ENCODE data around the gene MRPS2. TPM values are rescaled to one million over a fixed set of nuclear protein-coding genes. Genes with fewer than 3 reads are reported as not detected.

The MRPS2 gene
- total RNA-seq, 1 experiment from 2014 or later, result 65.5 TPM

DNA sequence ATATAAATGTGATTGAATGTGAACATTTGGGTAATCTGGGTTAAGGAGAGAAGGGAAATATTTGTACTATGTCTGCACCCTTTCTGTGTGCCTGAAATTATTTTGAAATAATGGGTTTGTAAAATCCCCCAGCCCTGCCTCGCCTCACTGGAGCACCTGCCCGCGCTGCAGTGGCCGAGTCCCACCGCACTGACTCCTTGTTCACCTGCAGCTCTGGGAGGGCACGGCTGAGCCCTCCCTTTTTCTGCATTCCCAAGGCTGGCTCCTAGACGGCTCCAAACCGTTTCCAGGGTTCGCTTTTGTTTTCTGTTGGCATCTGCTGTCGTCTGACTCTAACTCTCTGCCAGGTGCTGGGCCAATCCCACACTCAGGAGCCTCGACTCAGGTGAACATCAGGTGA is 38.5 kb upstream of the MRPS2 start:
- Mint-ChIP-seq H3K4me1 (ENCODE audit: low read depth, unreplicated experiment) (no peaks in the 10 kb centered on the region), H3K27me3 (ENCODE audit: insufficient read depth, unreplicated experiment) (peaks cover 14% of the 10 kb centered on the region), H3K9me3 (ENCODE audit: unreplicated experiment) (no peaks in the 10 kb centered on the region), H3K4me3 (ENCODE audit: unreplicated experiment) (no peak overlapping the region), H3K27ac (ENCODE audit: unreplicated experiment) (no peak overlapping the region), H3K36me3 (ENCODE audit: insufficient read depth, unreplicated experiment) (no peaks in the 10 kb centered on the region)
- no peaks in the 10 kb centered on the region for H3K4me1 ChIP-seq
- ChIA-PET POLR2A (no interaction called here), CTCF (no interaction called here)
- no peaks in the 10 kb centered on the region for H3K9me3 ChIP-seq
- TF ChIP-seq, protein P1, sequence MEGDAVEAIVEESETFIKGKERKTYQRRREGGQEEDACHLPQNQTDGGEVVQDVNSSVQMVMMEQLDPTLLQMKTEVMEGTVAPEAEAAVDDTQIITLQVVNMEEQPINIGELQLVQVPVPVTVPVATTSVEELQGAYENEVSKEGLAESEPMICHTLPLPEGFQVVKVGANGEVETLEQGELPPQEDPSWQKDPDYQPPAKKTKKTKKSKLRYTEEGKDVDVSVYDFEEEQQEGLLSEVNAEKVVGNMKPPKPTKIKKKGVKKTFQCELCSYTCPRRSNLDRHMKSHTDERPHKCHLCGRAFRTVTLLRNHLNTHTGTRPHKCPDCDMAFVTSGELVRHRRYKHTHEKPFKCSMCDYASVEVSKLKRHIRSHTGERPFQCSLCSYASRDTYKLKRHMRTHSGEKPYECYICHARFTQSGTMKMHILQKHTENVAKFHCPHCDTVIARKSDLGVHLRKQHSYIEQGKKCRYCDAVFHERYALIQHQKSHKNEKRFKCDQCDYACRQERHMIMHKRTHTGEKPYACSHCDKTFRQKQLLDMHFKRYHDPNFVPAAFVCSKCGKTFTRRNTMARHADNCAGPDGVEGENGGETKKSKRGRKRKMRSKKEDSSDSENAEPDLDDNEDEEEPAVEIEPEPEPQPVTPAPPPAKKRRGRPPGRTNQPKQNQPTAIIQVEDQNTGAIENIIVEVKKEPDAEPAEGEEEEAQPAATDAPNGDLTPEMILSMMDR (IDR thresholded peaks at IDR 0.05; ENCODE audit: insufficient read depth in 1 of 2, low read depth in 1 of 2, low read length in 1 of 2, severe bottlenecking in 1 of 2, unreplicated experiment in 1 of 2), result no peak
- no peaks in the 10 kb centered on the region for H3K27me3 ChIP-seq (replicated peaks; ENCODE audit: control insufficient read depth, insufficient read depth, low read length)
- no TSS peak for BruUV-seq (replicated peaks)
- intact Hi-C loops (cut with micrococcal nuclease; ENCODE audit: unreplicated experiment), result no loop called here
- no peak for DNase-seq
- no peak overlapping the region for H3K4me3 ChIP-seq (ENCODE audit: low read depth, low read length)
- no peaks in the 10 kb centered on the region for H3K36me3 ChIP-seq (ENCODE audit: control insufficient read depth, insufficient read depth, low read length)

DNA sequence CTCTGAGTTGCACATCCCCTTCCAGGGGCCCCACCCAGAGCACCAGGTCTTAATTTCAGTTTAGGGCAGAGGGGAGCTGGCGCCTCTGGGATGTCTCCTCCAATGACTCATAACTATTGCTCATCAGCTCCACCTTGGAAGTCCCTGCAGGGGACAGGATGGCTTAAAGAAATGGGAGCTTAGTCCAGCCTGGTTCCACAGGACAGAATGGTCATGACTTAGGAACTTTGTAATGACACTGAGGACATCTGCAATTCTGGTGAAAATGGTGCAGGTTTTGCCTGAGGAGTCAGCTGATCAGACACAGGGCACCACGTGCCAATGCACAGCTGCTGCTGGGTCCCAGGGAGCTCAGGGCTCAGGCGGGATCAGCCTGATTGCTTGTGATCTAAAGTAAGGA is 37.3 kb upstream of the MRPS2 start:
- Mint-ChIP-seq H3K27ac (ENCODE audit: unreplicated experiment) (no peak overlapping the region), H3K36me3 (ENCODE audit: insufficient read depth, unreplicated experiment) (no peaks in the 10 kb centered on the region), H3K4me1 (ENCODE audit: low read depth, unreplicated experiment) (peaks cover 3% of the 10 kb centered on the region), H3K27me3 (ENCODE audit: insufficient read depth, unreplicated experiment) (peaks cover 14% of the 10 kb centered on the region), H3K9me3 (ENCODE audit: unreplicated experiment) (no peaks in the 10 kb centered on the region), H3K4me3 (ENCODE audit: unreplicated experiment) (no peak overlapping the region)
- TF ChIP-seq, protein P1 (IDR thresholded peaks at IDR 0.05; ENCODE audit: insufficient read depth in 1 of 2, low read depth in 1 of 2, low read length in 1 of 2, severe bottlenecking in 1 of 2, unreplicated experiment in 1 of 2), result no peak
- no TSS peak for BruUV-seq (replicated peaks)
- H3K9me3 ChIP-seq, result no peaks in the 10 kb centered on the region
- no peak overlapping the region for H3K4me3 ChIP-seq (ENCODE audit: low read depth, low read length)
- H3K27me3 ChIP-seq (replicated peaks; ENCODE audit: control insufficient read depth, insufficient read depth, low read length), result no peaks in the 10 kb centered on the region
- no peaks in the 10 kb centered on the region for H3K36me3 ChIP-seq (ENCODE audit: control insufficient read depth, insufficient read depth, low read length)
- H3K4me1 ChIP-seq, result peaks cover 2% of the 10 kb centered on the region
- intact Hi-C loops (cut with micrococcal nuclease; ENCODE audit: unreplicated experiment), result no loop called here
- ChIA-PET CTCF (no interaction called here), POLR2A (no interaction called here)
- DNase-seq, result no peak

DNA sequence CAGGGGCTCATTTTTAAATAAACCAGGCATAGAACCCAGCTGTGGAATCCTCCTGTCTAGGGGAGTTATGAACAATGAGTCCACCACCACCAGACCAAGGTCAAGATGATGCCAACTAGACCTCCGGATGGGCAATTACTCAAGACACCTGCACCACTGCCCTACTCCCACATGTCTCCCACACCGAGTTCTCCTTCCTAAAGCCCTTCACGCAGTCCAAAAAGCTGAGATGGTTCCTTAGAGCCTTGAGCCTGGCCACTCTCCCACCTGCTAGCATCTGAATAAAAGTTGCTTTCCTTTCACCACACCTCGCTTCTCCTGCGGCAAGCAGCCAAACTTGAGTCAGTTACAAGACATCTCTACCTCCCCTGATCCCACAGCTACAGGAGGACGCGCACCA is 36.3 kb upstream of the MRPS2 start:
- H3K9me3 ChIP-seq, result no peaks in the 10 kb centered on the region
- intact Hi-C loops (cut with micrococcal nuclease; ENCODE audit: unreplicated experiment), result no loop called here
- Mint-ChIP-seq H3K4me1 (ENCODE audit: low read depth, unreplicated experiment) (peaks cover 14% of the 10 kb centered on the region), H3K27me3 (ENCODE audit: insufficient read depth, unreplicated experiment) (peaks cover 12% of the 10 kb centered on the region), H3K27ac (ENCODE audit: unreplicated experiment) (no peak overlapping the region), H3K4me3 (ENCODE audit: unreplicated experiment) (no peak overlapping the region), H3K9me3 (ENCODE audit: unreplicated experiment) (no peaks in the 10 kb centered on the region), H3K36me3 (ENCODE audit: insufficient read depth, unreplicated experiment) (peaks cover 3% of the 10 kb centered on the region)
- no peaks in the 10 kb centered on the region for H3K27me3 ChIP-seq (replicated peaks; ENCODE audit: control insufficient read depth, insufficient read depth, low read length)
- TF ChIP-seq, protein P1 (IDR thresholded peaks at IDR 0.05; ENCODE audit: insufficient read depth in 1 of 2, low read depth in 1 of 2, low read length in 1 of 2, severe bottlenecking in 1 of 2, unreplicated experiment in 1 of 2), result no peak
- peaks cover 12% of the 10 kb centered on the region for H3K4me1 ChIP-seq
- ChIA-PET CTCF (no interaction called here), POLR2A (no interaction called here)
- H3K4me3 ChIP-seq (ENCODE audit: low read depth, low read length), result no peak overlapping the region
- no peaks in the 10 kb centered on the region for H3K36me3 ChIP-seq (ENCODE audit: control insufficient read depth, insufficient read depth, low read length)
- no TSS peak for BruUV-seq (replicated peaks)
- no peak for DNase-seq

Data from Caco-2 (cell line).